AG04449 (cell line): ENCODE measurements around the gene LINGO3.
A peak's percentile ranks its signal among the peaks of the same experiment; 100 is the strongest.
"Not testable (repeated sequence)": the region's sequence is repeated elsewhere in the genome, so short reads cannot be mapped to it uniquely, and the experiment has no call there.

Source experiments
- CTCF ChIA-PET: fragments of 350-600 bp; formaldehyde crosslinking; extraction: SDS; loops from one replicate; lab custom pipeline; 2021; ENCODE audit warnings: antibody characterized with exemption; lab: Yijun Ruan, JAX
- POLR2A ChIA-PET: fragments of 400-600, 350-600 bp; formaldehyde crosslinking; extraction: SDS; loops from one replicate; lab custom pipeline; 2020; ENCODE audit warnings: antibody characterized with exemption, inconsistent platforms; lab: Yijun Ruan, JAX
- DNase-seq: peaks from one replicate; pipeline ENCODE4 v3.0.0-alpha.2; 2010; ENCODE audit warnings: low read depth, low spot score
- H3K4me3 ChIP-seq: 2 replicates; pipeline ENCODE4 v1.5.1; 2011; ENCODE audit warnings: low read depth, mild to moderate bottlenecking, control low read depth, low read length
- TF ChIP-seq, protein P1 (sequence below): IDR thresholded peaks from one replicate; pipeline ENCODE4 v1.5.1; 2011; ENCODE audit warnings: mild to moderate bottlenecking, moderate library complexity, low read length, control low read depth, inconsistent platforms; ENCODE audit not compliant: insufficient read depth; ENCODE audit errors: missing control alignments

LINGO3 gene

DNA sequence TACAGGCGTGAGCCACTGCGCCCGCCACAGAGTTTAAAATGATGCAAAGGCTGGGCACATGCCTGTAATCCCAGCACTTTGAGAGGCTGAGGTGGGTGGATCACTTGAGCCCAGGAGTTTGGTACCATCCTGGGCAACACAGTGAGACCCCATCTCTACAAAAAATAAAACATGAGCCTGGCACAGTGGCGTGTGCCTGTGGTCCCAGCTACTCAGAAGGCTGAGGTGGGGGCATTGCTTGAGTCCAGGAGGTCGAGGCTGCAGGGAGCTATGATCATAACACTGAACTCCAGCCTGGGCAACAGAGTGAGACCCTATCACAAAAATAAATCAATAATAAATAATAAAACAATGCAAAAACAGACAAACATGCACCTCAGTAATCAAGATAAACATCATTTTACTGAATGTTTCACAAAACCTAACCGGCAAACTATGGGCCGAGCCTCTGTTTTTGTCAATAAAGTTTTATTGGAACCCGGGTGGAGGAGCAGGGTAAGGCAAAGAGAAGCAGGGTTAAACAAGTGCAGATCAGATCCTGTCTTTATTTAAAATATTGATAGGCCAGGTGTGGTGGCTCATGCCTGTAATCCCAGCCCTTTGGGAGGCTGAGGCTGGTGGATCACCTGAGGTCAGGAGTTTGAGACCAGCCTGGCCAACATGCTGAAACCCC is 24.0 kb downstream of the LINGO3 start:
- TF ChIP-seq, protein P1, sequence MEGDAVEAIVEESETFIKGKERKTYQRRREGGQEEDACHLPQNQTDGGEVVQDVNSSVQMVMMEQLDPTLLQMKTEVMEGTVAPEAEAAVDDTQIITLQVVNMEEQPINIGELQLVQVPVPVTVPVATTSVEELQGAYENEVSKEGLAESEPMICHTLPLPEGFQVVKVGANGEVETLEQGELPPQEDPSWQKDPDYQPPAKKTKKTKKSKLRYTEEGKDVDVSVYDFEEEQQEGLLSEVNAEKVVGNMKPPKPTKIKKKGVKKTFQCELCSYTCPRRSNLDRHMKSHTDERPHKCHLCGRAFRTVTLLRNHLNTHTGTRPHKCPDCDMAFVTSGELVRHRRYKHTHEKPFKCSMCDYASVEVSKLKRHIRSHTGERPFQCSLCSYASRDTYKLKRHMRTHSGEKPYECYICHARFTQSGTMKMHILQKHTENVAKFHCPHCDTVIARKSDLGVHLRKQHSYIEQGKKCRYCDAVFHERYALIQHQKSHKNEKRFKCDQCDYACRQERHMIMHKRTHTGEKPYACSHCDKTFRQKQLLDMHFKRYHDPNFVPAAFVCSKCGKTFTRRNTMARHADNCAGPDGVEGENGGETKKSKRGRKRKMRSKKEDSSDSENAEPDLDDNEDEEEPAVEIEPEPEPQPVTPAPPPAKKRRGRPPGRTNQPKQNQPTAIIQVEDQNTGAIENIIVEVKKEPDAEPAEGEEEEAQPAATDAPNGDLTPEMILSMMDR: no peak
- H3K4me3 ChIP-seq: no peak overlapping the region
- CTCF ChIA-PET: interaction anchor here (2.3 kb wide), 1 partner anchor 11 kb away, joined by 16 read pairs; no protein-coding TSS in a partner anchor
- POLR2A ChIA-PET: no interaction called here
- no peak for DNase-seq

DNA sequence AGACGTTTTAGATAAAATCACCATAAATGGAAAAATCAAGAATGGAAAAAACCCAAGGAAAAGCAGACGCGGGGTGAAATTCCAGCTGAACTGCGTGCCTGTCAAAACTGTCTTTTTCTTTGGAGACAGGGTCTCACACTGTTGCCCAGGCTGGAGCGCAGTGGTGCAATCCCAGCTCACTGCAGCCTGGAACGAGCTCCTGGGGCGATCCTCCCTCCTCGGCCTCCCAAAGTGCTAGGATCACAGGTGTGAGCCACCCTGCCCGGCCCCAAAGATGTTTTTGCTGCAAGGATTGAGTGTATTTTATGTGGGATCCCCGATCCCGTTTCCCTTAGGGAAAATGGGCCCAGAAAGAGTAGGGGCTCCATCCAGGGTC is 25.1 kb downstream of the LINGO3 start:
- TF ChIP-seq, protein P1: no peak
- no peak overlapping the region for H3K4me3 ChIP-seq
- ChIA-PET POLR2A (no interaction called here), CTCF (interaction anchor here (0.9 to 2.3 kb wide), 3 partner anchors 10 to 33 kb away, joined by 3 to 16 read pairs (median 6); no protein-coding TSS in a partner anchor)
- no peak for DNase-seq

DNA sequence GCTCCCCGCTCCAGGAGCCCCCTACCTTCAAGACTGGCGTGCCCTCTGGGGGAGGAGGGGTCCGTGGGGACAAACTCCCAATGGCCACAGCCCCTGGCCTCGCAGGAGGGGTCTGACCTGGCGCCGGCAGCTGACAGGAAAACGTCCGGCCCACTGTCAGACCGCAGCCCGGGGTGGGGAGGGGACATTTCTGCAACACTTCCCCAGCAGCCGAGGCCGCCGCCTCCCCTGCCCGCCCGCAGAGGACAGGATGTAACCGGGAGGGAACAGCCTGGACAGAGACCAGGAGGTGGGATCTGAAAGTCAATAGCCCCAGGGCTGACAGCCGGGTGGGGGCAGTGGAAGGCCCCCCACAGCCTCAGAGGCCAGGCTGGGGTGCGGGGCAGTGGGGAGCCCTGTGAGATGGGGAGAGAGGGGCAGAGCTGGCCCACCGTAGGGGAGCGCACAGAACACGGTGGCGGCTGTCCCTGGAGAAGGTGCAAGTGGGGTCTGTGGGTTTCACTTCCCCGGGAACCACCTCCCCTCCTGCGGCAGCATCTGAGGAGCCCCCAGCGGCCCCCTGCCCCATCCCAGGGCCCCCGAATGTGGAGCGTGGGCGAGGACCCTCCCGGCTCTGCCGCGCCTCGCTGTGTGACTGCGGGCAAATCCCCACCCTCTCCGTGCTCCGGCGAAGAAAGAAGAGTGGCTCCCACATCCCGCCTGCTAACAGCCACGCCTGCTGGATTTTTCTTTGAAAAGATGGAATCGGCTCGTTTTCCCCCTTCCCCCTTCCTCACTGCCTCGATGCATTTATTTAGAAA is 25.7 kb downstream of the LINGO3 start, which contains the start of gene PEAK3:
TSS of gene PEAK3 (minus strand) at position 114 of the 800 bp plus-strand sequence. CDS start 1,244 bp downstream, outside the sequence.
- ChIA-PET POLR2A (no interaction called here), CTCF (interaction anchor here (0.9 to 2.3 kb wide), 3 partner anchors 9 to 34 kb away, joined by 3 to 16 read pairs (median 6); no protein-coding TSS in a partner anchor)
- DNase-seq: no peak
- peak within 1 kb of the TSS; percentile 36 for H3K4me3 ChIP-seq
- TF ChIP-seq, protein P1: no peak

DNA sequence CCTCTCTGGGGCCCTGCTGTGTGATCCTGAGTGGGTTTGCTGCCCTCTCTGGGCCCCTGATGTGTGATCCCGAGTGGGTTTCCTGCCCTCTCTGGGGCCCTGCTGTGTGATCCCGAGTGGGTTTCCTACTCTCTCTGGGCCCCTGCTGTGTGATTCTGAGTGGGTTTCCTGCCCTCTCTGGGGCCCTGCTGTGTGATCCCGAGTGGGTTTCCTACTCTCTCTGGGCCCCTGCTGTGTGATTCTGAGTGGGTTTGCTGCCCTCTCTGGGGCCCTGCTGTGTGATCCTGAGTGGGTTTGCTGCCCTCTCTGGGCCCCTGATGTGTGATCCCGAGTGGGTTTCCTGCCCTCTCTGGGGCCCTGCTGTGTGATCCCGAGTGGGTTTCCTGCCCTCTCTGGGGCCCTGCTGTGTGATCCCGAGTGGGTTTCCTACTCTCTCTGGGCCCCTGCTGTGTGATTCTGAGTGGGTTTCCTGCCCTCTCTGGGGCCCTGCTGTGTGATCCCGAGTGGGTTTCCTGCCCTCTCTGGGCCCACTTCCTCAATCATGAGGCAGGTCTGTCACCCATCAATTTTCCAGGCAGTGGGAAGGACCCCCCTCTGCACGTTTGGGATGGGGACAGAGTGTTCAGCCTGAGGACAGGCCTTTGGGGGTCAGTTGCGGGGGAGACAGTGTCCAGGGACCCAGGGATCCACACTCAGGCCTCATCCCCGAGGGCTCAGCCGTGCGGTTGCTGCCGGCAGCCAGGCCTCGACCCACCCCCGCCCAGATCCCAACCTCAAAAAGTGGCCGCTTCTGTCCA is 26.5 kb downstream of the LINGO3 start:
- DNase-seq, POLR2A ChIA-PET: not testable (repeated sequence)
- CTCF ChIA-PET: interaction anchor here (1.2 kb wide), 1 partner anchor 111 kb away, joined by 5 read pairs; no protein-coding TSS in a partner anchor
- H3K4me3 ChIP-seq: peak overlapping the region; percentile 36

DNA sequence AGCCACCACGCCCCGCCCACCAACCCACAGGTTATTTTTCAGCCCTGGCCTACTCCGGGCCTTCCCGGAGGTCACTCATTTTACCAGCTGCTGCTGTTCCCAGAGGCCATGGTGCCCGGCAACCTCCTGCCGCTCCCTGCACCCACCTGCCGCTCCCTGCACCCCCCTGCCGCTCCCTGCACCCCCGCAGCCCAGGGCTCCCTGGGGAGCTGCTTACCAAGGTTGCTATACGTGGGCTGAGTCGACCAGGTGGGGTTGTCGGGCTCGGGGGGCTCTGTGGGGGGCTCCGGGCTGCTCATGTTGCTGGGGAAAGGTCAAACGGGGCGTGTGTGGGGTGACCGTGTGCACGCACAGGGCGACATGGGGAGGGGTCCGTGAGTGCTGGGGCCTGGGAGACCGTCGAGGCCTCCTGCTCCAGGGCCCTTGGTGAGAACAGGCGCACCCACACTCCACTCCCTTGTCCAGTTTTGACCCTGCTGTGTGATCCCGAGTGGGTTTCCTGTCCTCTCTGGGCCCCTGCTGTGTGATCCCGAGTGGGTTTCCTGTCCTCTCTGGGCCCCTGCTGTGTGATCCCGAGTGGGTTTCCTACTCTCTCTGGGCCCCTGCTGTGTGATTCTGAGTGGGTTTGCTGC is 27.2 kb downstream of the LINGO3 start:
- TF ChIP-seq, protein P1: no peak
- ChIA-PET POLR2A (no interaction called here), CTCF (interaction anchor here (1.2 to 1.7 kb wide), 2 partner anchors 35 to 112 kb away, joined by 3 to 5 read pairs; no protein-coding TSS in a partner anchor)
- no peak for DNase-seq
- H3K4me3 ChIP-seq: no peak overlapping the region
